Activated CD4-positive, CD25-positive, alpha-beta regulatory T cell (primary cell): ENCODE data around the gene CTCF.

Source experiments
- DNase-seq, 4 experiments: peaks; one replicate each; lab custom pipeline; 2025; lab: John Stamatoyannopoulos, UW

Gene CTCF

GRCh38 chr16:67664871-67665270, 102.5 kb downstream of the CTCF start:
- DNase-seq = no peak

GRCh38 chr16:67665598-67665997, 103.3 kb downstream of the CTCF start:
- DNase-seq = no peak

- no peak for DNase-seq
Observed at GRCh38 chr16:67666032-67666551, 103.8 kb downstream of the CTCF start.

DNA sequence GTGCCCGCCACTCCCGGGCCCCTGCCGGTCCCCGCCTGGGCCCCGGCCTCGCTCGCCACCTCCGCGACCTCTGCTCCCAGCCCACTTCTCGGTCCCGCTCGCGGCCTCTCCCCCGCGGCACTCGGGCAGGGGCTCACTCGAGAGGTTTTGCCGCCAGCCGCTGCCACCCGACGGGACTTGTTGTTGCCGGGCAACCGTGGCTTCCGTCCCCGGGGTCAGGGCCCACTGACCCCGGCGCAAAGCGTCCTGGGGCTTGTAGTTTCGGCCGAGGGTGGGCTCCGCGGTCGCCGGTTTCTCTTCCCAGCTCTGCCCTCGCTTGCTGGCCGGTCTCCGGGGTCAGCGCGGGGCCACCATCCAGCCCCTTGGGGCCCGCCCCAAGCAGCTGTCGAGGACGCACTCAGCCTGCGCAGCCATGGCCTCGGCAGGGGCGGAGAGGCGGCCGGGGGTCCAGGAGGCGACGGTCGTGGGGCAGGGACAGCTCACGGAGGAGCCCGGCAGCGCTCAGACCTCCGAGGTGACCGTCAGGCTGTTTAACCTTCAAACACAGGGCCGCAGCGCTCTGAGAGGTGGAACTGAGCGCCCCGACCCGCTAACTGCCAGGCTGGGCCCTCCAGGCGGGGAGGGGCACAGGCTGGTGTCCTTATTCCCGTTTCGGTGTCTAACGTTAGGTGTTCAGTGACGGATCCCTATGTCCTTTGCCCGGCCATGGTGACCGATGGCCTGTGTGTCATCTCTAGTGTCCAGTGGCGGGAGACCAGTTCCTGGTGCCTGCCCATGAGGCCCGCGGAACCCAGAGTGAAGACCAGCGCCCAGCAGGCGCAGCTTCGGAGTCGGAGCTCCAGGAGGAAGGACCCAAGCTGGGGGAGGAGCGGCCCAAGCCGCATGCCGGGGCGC, 104.5 kb downstream of the CTCF start, which contains the start of the genes C16orf86 and ENKD1:
C16orf86 (plus strand) TSS at position 256 of the 894 bp plus-strand sequence; CDS start at position 413, 157 bp downstream.
ENKD1 (minus strand) TSS at position 192 of the 894 bp plus-strand sequence. CDS start 308 bp downstream, outside the sequence.
- DNase-seq = peak; percentile 53 to 76 (median 66)

GRCh38 chr16:67667453-67667816, 105.1 kb downstream of the CTCF start:
- no peak for DNase-seq

GRCh38 chr16:67667817-67668494, 105.6 kb downstream of the CTCF start:
- DNase-seq = peak; percentile 51 to 69 (median 65)

DNA sequence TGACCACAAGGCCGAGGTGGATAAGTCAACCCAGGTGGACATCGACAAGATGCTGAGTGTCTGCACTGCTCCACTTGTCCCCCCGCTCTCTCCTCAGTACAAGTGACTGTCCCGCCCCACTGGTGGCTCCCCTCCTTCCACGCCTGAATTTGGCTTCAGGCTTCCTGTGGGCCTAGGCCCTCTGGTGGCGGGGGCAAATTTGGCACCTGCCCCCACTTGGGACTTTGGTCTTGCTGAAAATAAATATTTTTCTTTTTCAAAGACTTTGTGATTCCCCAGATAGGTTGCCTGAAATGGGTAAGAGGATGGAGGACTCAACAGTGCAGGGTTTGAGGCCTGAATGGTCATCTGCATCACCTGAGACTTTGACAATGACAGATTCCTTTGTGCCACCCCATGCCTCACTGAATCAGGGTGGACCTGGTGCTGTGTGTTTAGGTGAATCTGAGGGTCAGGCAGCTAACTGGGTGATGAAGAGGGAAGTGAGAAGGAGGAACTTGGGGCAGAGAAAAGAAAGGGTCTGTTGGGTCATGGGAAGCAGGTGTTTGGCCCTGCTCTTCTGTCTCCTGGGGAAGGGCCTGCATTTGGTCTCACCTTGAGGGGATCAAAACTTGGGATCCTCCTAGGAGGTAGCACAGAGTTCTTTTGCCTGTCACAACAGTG, 106.3 kb downstream of the CTCF start:
- DNase-seq = no peak

DNA sequence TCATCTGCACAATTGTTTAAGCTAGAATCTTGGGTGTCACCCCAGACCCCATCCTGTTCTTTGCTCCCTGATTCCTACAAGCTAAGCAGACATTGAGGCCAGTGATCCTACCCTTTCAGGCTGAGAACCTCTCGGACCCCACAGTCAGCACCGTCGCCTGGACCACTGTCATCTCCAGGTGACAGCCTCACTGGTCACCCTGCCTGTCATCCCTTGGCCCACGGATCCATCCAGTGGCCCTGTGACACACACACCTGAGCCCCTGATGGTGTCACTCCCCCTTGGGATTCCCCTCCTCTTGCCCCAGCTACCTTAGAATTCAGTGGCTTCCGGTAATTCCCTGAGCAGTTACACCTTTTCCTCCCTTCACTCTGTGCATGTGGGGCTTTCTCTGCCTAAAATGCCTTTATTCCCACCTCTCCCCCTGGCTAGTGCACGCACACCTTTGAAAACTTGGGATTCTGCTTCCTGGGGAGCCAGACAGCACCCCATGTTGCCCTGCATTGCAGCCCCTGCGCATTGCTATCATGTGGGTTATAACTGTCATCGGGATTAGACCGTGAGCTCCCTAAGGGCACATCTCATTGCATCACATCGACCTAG, 107.3 kb downstream of the CTCF start:
- no peak for DNase-seq

- DNase-seq = no peak
Observed at GRCh38 chr16:67672306-67672705, 110.0 kb downstream of the CTCF start.

DNA sequence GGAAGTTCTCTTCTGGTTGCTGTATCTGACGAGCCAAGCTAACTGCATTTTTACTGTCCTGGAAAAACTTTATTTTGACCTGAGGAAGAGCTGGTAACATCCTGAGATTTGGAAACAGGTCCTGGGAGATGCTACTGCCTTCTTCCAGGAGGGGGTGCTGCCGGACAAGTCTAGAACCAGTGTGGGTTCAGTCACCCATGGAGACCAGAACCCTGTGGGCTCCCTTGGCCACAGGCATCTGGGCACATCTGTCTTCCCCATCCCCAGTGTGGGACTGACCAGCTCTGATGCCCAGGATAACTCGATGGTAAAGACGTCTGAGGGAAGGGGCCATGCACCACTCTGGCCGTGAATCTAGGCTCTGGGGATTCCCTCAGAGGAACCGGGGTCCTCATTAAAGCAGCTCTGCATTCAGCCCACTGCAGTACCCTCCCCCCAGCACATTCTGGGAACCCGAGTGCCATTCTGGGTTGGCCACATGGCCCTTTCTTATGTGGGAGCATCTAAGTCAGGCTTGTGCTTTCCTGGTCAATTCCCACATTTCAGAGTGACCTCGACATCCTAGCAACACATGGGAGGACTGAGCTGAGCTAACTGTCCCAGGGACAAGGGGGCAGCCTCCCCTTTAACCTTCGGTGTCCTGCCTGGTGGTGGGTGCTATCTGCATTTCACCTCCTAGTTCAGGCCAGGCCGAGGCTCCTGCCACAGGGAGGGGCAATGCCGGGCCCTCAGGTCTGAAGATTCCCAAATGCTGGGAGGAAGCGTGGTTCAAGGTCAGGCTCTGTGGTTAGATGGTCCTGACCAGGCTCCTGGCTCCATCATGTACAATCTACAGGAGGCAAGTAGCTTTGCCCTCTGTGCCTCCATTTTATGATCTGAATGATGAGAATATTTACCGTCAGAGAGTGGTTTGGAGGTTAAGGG, 110.7 kb downstream of the CTCF start:
- DNase-seq = peak in 2 of 4 experiments; percentile 21 to 24

DNA sequence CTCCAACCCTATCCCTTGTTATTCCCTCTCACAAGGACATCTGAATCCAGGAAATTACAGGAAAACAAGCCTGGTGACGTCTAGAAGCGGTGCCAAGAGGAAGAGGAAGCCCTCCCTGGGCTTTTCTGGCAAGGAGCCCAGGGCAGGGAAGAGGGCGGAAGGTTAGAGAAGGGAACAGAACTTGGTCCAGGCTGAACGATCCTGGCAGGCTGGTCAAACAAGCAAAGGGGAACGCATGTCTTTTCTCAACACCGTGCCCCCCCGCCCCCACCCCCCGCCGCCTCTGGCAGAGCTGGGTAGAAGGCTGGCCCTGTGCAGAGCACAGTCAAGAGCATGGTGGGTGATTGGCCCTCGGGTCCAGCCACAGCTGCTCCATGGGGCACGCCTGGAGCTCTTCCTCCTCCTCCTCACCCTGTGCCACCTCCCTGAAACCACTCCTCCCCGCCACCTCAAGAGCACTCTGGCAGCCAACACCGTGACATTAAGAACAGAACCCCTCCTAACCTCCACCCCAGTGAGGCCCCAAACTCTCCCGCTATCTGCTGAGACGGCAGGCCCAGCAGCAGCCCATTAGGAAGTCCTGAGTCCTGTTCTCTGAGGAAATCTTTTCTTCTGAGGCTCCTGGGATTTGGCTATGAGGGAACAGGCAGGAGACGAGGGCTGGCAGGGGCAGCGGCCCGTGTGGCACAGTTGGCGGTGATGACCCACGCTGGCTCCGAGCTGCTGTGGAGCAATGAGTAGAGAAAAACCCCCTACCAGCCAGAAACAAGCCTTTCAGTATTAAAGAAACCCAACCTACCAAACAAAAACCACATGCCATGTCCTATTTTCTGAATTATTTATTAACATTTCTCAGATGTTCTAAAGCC, 111.6 kb downstream of the CTCF start:
- no peak for DNase-seq

DNA sequence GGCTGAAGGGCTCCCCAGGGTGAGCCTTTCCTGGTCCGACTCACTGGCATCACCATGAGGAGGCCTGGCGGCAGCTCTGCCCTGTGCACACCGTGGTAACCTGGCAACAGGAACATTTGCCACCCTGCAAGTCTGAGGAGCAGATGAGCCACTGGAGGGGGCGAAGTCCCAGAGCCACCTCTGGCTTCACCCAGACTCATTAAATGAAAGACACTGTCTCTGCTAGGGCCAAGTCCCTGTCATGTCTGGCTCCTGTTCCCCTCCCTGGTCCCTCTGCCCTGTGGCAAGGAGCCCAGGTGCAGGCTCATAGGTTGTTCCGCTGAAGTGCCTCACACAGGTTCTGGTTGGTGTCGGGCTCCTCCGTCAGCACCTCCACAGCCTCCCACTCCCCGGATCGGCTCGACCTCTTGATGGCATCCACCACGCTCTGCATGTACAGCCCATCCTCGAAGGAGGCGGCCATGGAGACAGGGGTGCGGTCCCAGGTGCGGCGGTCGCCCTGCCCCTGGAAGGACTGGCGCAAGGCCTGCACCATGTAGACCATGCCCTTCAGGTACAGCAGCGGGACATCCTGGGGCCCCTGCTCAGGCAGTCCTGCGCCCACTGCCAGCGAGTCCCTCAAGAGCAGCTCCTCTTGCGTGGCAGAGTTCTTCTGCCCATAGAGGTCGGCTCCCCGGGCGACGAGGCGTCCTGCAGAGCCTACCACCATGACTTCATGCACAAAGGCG, 112.7 kb downstream of the CTCF start:
- DNase-seq = no peak

GRCh38 chr16:67675579-67675935, 113.2 kb downstream of the CTCF start:
- DNase-seq = no peak

DNA sequence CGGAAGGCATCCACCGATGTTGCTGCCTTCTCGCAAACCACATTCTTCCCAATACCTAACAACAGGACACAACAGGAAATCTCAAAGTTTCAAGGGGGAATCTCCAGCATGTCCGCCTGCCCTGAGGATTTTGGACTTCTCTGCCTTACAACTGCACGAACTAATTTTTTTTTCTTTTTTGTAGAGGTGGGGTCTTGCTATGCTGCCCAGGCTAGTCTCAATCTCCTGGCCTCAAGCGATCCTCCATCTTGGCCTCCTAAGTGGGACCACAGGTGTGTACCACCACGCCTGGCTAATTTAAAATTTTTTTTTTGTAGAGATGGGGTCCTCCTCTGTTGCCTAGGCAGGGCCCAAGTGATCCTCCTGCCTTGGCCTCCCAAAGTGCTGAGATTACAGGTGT, 113.7 kb downstream of the CTCF start:
- no peak for DNase-seq

GRCh38 chr16:67676516-67676915, 114.2 kb downstream of the CTCF start:
- no peak for DNase-seq

DNA sequence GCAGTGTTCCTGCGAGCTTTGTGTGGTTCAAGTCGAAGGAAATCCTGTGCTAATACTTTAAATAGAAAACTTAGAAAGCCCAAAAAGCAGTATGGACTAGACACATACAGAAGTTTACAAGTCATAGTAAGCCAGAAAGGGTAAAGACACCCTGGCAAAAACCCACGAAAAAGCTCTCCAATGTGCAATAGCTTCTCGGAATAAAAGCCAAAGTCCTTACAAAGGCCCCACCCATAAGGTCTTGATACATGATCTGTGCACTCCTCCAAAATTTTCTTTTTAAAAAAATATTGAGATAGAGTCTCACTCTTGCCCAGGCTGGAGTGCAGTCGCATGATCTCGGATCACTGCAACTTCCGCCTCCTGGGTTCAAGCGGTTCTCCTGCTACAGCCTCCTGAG, 114.6 kb downstream of the CTCF start:
- DNase-seq = no peak

GRCh38 chr16:67677712-67678111, 115.4 kb downstream of the CTCF start:
- no peak for DNase-seq

GRCh38 chr16:67678354-67679023, 116.2 kb downstream of the CTCF start:
- no peak for DNase-seq
